Tibial artery (tissue), 4 donors: ENCODE data around the gene TMEM135.
"Not testable (repeated sequence)": the region's sequence is repeated elsewhere in the genome, so short reads cannot be mapped to it uniquely, and the experiment has no call there.

Experiments
- DNase-seq, 2 donors: peaks; one replicate each; pipeline ENCODE4 v3.0.0-alpha.2; 2019
- H3K27ac ChIP-seq, 2 donors: fragments of 200-600 bp; sonication (generic) in 1 of 2; 1 replicate in 1 of 2; 2 replicates in 1 of 2; pipeline ENCODE4 v1.5.1; 2018 to 2019; ENCODE audit warnings: mild to moderate bottlenecking in 1 of 2
- H3K27me3 ChIP-seq, 2 donors: fragments of 200-600 bp; sonication (generic) in 1 of 2; one replicate each; pipeline versions ENCODE4 v1.5.1 to v1.6.0; 2016 to 2019
- H3K36me3 ChIP-seq, 3 donors: fragments of 200-600 bp; sonication (generic) in 2 of 3; one replicate each; pipeline ENCODE4 v1.5.1; 2016 to 2019; ENCODE audit warnings: mild to moderate bottlenecking in 2 of 3
- H3K4me1 ChIP-seq, 4 donors: fragments of 200-600 bp; sonication (generic) in 2 of 4; 1 replicate in 3 of 4; 2 replicates in 1 of 4; pipeline ENCODE4 v1.5.1; 2016 to 2019
- H3K4me3 ChIP-seq, 2 donors: fragments of 200-600 bp; sonication (generic) in 1 of 2; 1 replicate in 1 of 2; 2 replicates in 1 of 2; pipeline ENCODE4 v1.5.1; 2018 to 2019; ENCODE audit warnings: mild to moderate bottlenecking in 2 of 2
- H3K9me3 ChIP-seq, 3 donors: fragments of 200-600 bp; sonication (generic) in 1 of 3; one replicate each; pipeline ENCODE4 v1.5.1; 2016 to 2019
- CTCF ChIP-seq, 2 experiments: fragments of 200-600 bp in 1 of 2; fragments of 450-650 bp in 1 of 2; IDR thresholded peaks; one replicate each; pipeline ENCODE4 v1.5.1; 2017 to 2019; ENCODE audit warnings: antibody characterized with exemption in 2 of 2, mild to moderate bottlenecking in 1 of 2, moderate library complexity in 1 of 2
- intact Hi-C: fragments of 100-400 bp; cut with DNase I; formaldehyde crosslinking; loops from one replicate; pipeline ENCODE4 v1.15.0; 2023; ENCODE audit warnings: low total_unique reads

TMEM135 gene

GRCh38 chr11:87154246-87154645, 116.5 kb downstream of the TMEM135 start:
- no peak for DNase-seq
- Histone ChIP-seq H3K27me3 (no peaks in the 10 kb centered on the region), H3K36me3 (no peaks in the 10 kb centered on the region), H3K4me3 (no peak overlapping the region), H3K4me1 (peaks cover 0 to 26% (median 0%) of the 10 kb centered on the region in 4 donors), H3K9me3 (no peaks in the 10 kb centered on the region), H3K27ac (no peak overlapping the region)
- TF ChIP-seq CTCF (IDR thresholded peaks at IDR 0.05), result no peak
- intact Hi-C loops, result no loop called here

DNA sequence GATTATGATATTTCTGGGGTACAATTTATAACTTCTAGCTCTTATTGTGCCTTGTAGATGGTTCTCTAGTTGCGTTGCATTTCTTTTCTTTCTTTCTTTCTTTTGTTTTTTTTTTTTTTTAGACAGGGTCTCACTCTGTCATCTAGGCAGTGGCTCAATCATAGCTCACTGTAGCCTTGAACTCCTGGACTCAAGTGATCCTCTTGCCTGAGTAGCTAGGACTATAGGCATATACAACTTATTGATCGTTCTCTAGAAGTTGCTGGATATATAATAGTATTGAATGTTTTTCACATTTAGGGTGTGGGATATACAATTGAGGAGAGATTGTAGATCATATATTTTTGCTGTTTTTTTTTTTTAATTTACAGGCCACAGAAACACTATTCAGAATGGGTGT, 119.2 kb downstream of the TMEM135 start:
- Histone ChIP-seq H3K4me1 (peaks cover 0 to 7% (median 0%) of the 10 kb centered on the region in 4 donors), H3K27ac (no peak overlapping the region), H3K9me3 (no peaks in the 10 kb centered on the region), H3K27me3 (no peaks in the 10 kb centered on the region), H3K4me3 (no peak overlapping the region), H3K36me3 (no peaks in the 10 kb centered on the region)
- no peak for DNase-seq
- TF ChIP-seq CTCF (IDR thresholded peaks at IDR 0.05), result no peak
- intact Hi-C loops, result no loop called here

GRCh38 chr11:87169076-87169475, 131.3 kb downstream of the TMEM135 start:
- not testable (repeated sequence) for H3K9me3 ChIP-seq

DNA sequence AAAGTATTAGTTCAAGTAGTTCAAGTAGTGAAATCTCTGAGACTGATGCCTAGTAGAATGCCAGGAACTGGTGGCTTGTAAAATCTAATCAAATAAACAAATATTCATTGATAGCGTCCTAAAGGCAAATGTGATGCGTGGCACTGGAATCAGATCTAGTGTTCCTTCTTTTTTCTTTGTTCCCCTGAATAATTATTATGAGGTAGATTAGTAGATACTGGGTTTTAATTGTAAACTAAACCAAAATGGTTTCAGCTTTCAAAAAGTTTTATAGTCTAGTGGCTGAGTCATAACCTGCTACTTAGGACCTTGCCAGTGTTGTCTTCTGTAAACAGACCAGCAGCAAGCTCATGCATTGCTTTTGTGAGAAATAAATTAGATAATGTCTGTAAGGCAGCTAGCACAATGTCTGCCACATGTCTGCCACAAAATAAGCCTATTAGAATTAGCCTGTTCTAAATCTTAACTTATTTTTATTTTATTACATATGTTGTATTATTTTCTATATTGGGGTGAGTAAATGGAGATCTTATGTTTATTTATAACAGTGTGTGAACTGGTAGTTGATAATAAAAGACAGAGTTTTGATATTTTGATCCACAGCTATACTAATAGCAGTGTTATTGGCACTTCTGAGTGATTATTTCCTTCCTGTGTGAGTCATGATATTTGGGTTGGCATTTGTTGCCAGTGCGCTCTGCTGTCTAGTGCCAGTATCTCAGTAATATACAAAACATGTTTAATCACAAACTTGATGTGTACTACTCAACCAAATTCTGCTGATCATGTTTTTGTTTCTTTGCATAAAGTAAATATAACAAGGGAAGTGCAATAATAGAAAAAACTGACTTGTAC, 135.7 kb downstream of the TMEM135 start:
- intact Hi-C loops, result no loop called here
- Histone ChIP-seq H3K4me3 (no peak overlapping the region), H3K9me3 (no peaks in the 10 kb centered on the region), H3K27me3 (no peaks in the 10 kb centered on the region), H3K4me1 (peaks cover 0 to 27% (median 11%) of the 10 kb centered on the region in 4 donors), H3K36me3 (no peaks in the 10 kb centered on the region), H3K27ac (peak overlapping the region in 1 of 2 donors; percentile 40)
- no peak for DNase-seq
- TF ChIP-seq CTCF (IDR thresholded peaks at IDR 0.05), result no peak

More at GRCh38 chr11:87169076-87169475, 131.3 kb downstream of the TMEM135 start:
- H3K4me1 ChIP-seq, result peaks cover 0 to 14% (median 5%) of the 10 kb centered on the region in 4 donors
- H3K4me3 ChIP-seq, intact Hi-C loops, DNase-seq, H3K27me3 ChIP-seq, H3K36me3 ChIP-seq, H3K27ac ChIP-seq: not testable (repeated sequence)

- no peaks in the 10 kb centered on the region for H3K27me3 ChIP-seq
- intact Hi-C loops, result no loop called here
- no peak overlapping the region for H3K27ac ChIP-seq
- H3K36me3 ChIP-seq, result no peaks in the 10 kb centered on the region
- H3K4me1 ChIP-seq, result peaks cover 0 to 27% (median 11%) of the 10 kb centered on the region in 4 donors
- no peak for TF ChIP-seq CTCF (IDR thresholded peaks at IDR 0.05)
- no peak for DNase-seq
- H3K9me3 ChIP-seq, result no peaks in the 10 kb centered on the region
- H3K4me3 ChIP-seq, result no peak overlapping the region
Observed at GRCh38 chr11:87174870-87175269, 137.1 kb downstream of the TMEM135 start.

DNA sequence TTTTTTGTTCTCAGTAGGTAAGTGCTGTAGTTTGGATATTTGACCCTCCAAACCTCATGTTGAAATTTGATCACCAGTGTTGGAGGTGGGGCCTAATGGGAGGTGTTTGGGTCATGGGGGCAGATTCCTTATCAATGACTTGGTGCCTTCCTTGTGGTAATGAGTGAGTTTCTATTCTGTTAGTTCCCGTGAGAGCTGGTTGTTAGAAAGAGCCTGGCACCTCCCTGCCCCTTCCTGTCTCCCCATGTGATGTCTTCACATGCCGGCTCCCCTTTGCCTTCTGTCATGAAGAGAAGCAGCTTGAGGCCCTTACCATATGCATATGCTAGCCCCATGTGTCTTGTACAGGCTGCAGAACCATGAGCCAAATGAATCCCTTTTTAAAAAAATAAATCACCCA, 138.3 kb downstream of the TMEM135 start:
- no peak for TF ChIP-seq CTCF (IDR thresholded peaks at IDR 0.05)
- Histone ChIP-seq H3K4me1 (peaks cover 0 to 27% (median 11%) of the 10 kb centered on the region in 4 donors), H3K4me3 (no peak overlapping the region), H3K9me3 (no peaks in the 10 kb centered on the region), H3K36me3 (no peaks in the 10 kb centered on the region), H3K27me3 (no peaks in the 10 kb centered on the region), H3K27ac (no peak overlapping the region)
- intact Hi-C loops, result no loop called here
- no peak for DNase-seq
